HEK293 (cell line): ENCODE measurements around the gene DFFA.

Experiments used
- CTCF ChIA-PET: fragments of 350-600 bp; formaldehyde crosslinking; extraction: SDS; loops from one replicate; lab custom pipeline; 2021; ENCODE audit warnings: antibody characterized with exemption; lab: Yijun Ruan, JAX
- POLR2A ChIA-PET: fragments of 300-600 bp; formaldehyde crosslinking; extraction: SDS; loops from one replicate; lab custom pipeline; 2020; ENCODE audit warnings: antibody characterized with exemption, inconsistent platforms; lab: Yijun Ruan, JAX
- H3K27ac ChIP-seq: fragments of 200-500 bp; sonication (Bioruptor generic); 2 replicates; pipeline ENCODE4 v1.5.1; 2014; ENCODE audit warnings: low read depth, low read length, control low read depth, inconsistent platforms; ENCODE audit errors: extremely low read depth
- H3K36me3 ChIP-seq, 2 experiments: fragments of 200-500 bp in 1 of 2; sonication (Bioruptor generic) in 1 of 2; 1 replicate in 1 of 2; 2 replicates in 1 of 2; pipeline ENCODE4 v1.5.1; 2014 to 2017; ENCODE audit warnings: inconsistent platforms in 2 of 2, low read length in 2 of 2; ENCODE audit not compliant: control insufficient read depth in 2 of 2, insufficient read depth in 1 of 2
- H3K4me1 ChIP-seq: fragments of 200-500 bp; sonication (Bioruptor generic); 2 replicates; pipeline ENCODE4 v1.5.1; 2014; ENCODE audit warnings: mild to moderate bottlenecking, low read length, inconsistent platforms; ENCODE audit not compliant: control insufficient read depth, insufficient read depth
- H3K4me3 ChIP-seq: 2 replicates; pipeline ENCODE4 v1.5.1; 2011; ENCODE audit warnings: low read depth, mild to moderate bottlenecking, control low read depth, low read length, moderate library complexity
- H3K9me3 ChIP-seq: fragments of 200-500 bp; sonication (Bioruptor generic); 2 replicates; pipeline ENCODE4 v1.5.1; 2014; ENCODE audit warnings: low read depth, low read length, inconsistent platforms; ENCODE audit not compliant: control insufficient read depth, insufficient read depth
- EGR2 ChIP-seq: fragments of 450-650 bp; formaldehyde crosslinking; IDR thresholded peaks from 2 replicates; pipeline ENCODE4 v1.5.1; 2016; ENCODE audit warnings: low read depth, missing biosample characterization, missing genetic modification characterization
- FEZF1 ChIP-seq: fragments of 450-650 bp; formaldehyde crosslinking; IDR thresholded peaks from 2 replicates; pipeline ENCODE4 v1.5.1; 2016; ENCODE audit warnings: missing biosample characterization, missing genetic modification characterization
- GLIS1 ChIP-seq: fragments of 450-650 bp; formaldehyde crosslinking; IDR thresholded peaks from 2 replicates; pipeline ENCODE4 v1.5.1; 2016; ENCODE audit warnings: missing biosample characterization, missing genetic modification characterization
- HOXA7 ChIP-seq: sonication (generic); formaldehyde crosslinking; IDR thresholded peaks from 2 replicates; pipeline ENCODE4 v1.8.1; 2022; ENCODE audit warnings: missing genetic modification reagents, borderline replicate concordance
- KLF1 ChIP-seq: fragments of 450-650 bp; formaldehyde crosslinking; IDR thresholded peaks from 2 replicates; pipeline ENCODE4 v1.5.1; 2016; ENCODE audit warnings: missing biosample characterization, missing genetic modification characterization
- KLF10 ChIP-seq: fragments of 450-650 bp; IDR thresholded peaks from 2 replicates; pipeline ENCODE4 v1.5.1; 2018; ENCODE audit warnings: missing biosample characterization, mild to moderate bottlenecking, missing genetic modification characterization
- KLF7 ChIP-seq: fragments of 450-650 bp; formaldehyde crosslinking; IDR thresholded peaks from 2 replicates; pipeline ENCODE4 v1.5.1; 2016; ENCODE audit warnings: missing biosample characterization, missing genetic modification characterization, borderline replicate concordance
- OSR2 ChIP-seq: fragments of 450-650 bp; formaldehyde crosslinking; IDR thresholded peaks from 2 replicates; pipeline ENCODE4 v1.5.1; 2016; ENCODE audit warnings: missing biosample characterization, missing genetic modification characterization
- PRDM1 ChIP-seq: fragments of 450-650 bp; formaldehyde crosslinking; IDR thresholded peaks from 2 replicates; pipeline ENCODE4; 2016; ENCODE audit warnings: missing biosample characterization, missing genetic modification characterization
- SP7 ChIP-seq: fragments of 450-650 bp; formaldehyde crosslinking; IDR thresholded peaks from 2 replicates; pipeline ENCODE4 v1.5.1; 2016; ENCODE audit warnings: missing biosample characterization, missing genetic modification characterization
- ZBTB1 ChIP-seq: fragments of 450-650 bp; formaldehyde crosslinking; IDR thresholded peaks from 2 replicates; pipeline ENCODE4 v1.5.1; 2016; ENCODE audit warnings: missing biosample characterization, missing genetic modification characterization
- ZBTB17 ChIP-seq: fragments of 450-650 bp; formaldehyde crosslinking; IDR thresholded peaks from 2 replicates; pipeline ENCODE4 v1.5.1; 2016; ENCODE audit warnings: missing biosample characterization, missing genetic modification characterization
- ZFHX2 ChIP-seq: fragments of 450-650 bp; formaldehyde crosslinking; conservative IDR thresholded peaks from 2 replicates; pipeline ENCODE4 v1.5.1; 2016; ENCODE audit warnings: missing biosample characterization, missing genetic modification characterization
- ZNF140 ChIP-seq: fragments of 450-650 bp; formaldehyde crosslinking; IDR thresholded peaks from 2 replicates; pipeline ENCODE4 v1.5.1; 2016; ENCODE audit warnings: missing biosample characterization, missing genetic modification characterization
- ZNF341 ChIP-seq: fragments of 450-650 bp; formaldehyde crosslinking; IDR thresholded peaks from 2 replicates; pipeline ENCODE4; 2016; ENCODE audit warnings: low read depth, missing biosample characterization, missing genetic modification characterization
- ZNF473 ChIP-seq: fragments of 450-650 bp; formaldehyde crosslinking; IDR thresholded peaks from 2 replicates; pipeline ENCODE4 v1.5.1; 2017; ENCODE audit warnings: missing biosample characterization, missing genetic modification characterization
- ZNF585B ChIP-seq: fragments of 450-650 bp; formaldehyde crosslinking; IDR thresholded peaks from 2 replicates; pipeline ENCODE4 v1.5.1; 2016; ENCODE audit warnings: missing biosample characterization, missing genetic modification characterization
- ZNF600 ChIP-seq: fragments of 450-650 bp; formaldehyde crosslinking; IDR thresholded peaks from 2 replicates; pipeline ENCODE4 v1.5.1; 2016; ENCODE audit warnings: missing biosample characterization, missing genetic modification characterization
- ZNF621 ChIP-seq: fragments of 450-650 bp; formaldehyde crosslinking; IDR thresholded peaks from 2 replicates; pipeline ENCODE4 v1.5.1; 2017; ENCODE audit warnings: missing biosample characterization, missing genetic modification characterization
- ZNF785 ChIP-seq: fragments of 450-650 bp; formaldehyde crosslinking; IDR thresholded peaks from 2 replicates; pipeline ENCODE4 v1.5.1; 2016; ENCODE audit warnings: missing biosample characterization, missing genetic modification characterization
- TF ChIP-seq, protein P1 (sequence below): fragments of 450-650 bp; formaldehyde crosslinking; IDR thresholded peaks from 2 replicates; pipeline ENCODE4 v1.5.1; 2016; ENCODE audit warnings: missing biosample characterization, missing genetic modification characterization
- TF ChIP-seq, protein P2 (sequence below): IDR thresholded peaks from 2 replicates; pipeline ENCODE4 v1.6.1; 2011; ENCODE audit warnings: mild to moderate bottlenecking, low read depth, low read length, borderline replicate concordance
- TF ChIP-seq, protein P3 (sequence below): fragments of 450-650 bp; formaldehyde crosslinking; IDR thresholded peaks from 2 replicates; pipeline ENCODE4 v1.5.1; 2016; ENCODE audit warnings: missing biosample characterization, missing genetic modification characterization, borderline replicate concordance
- TF ChIP-seq, protein P4 (sequence below): fragments of 450-650 bp; formaldehyde crosslinking; IDR thresholded peaks from 2 replicates; pipeline ENCODE4 v1.5.1; 2016; ENCODE audit warnings: missing biosample characterization, missing genetic modification characterization
- TF ChIP-seq, protein P5 (sequence below): fragments of 450-650 bp; formaldehyde crosslinking; IDR thresholded peaks from 2 replicates; pipeline ENCODE4 v1.5.1; 2016; ENCODE audit warnings: missing biosample characterization, missing genetic modification characterization
- TF ChIP-seq, protein P6 (sequence below): fragments of 450-650 bp; formaldehyde crosslinking; IDR thresholded peaks from 2 replicates; pipeline ENCODE4 v1.5.1; 2016; ENCODE audit warnings: missing biosample characterization, missing genetic modification characterization, low read depth

DFFA gene

DNA sequence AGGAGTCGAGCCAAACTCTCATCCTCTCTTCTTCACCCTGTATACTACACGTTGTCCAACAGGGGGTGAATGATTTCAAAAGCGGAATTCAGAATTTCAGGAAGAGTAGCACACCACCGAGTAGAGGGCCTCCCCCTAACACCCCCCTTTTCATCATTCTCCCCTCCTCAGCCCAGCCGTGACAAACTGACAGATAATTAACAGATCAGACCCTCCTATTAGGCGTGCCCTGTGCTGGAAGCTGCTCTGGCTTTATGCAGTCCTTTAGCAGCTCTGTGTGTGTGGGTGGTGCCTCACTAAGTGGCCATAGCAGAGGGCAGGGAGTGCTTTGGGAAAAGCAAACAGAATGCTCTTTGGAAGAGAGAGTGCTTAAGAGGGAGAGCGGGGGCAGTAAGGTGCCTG is 46.7 kb upstream of the DFFA start:
- no peaks in the 10 kb centered on the region for H3K9me3 ChIP-seq
- POLR2A ChIA-PET = no interaction called here
- H3K36me3 ChIP-seq = no peaks in the 10 kb centered on the region
- CTCF ChIA-PET = interaction anchor here (1.0 to 1.6 kb wide), 3 partner anchors 9 to 391 kb away, joined by 3 to 4 read pairs (median 3); no protein-coding TSS in a partner anchor
- no peak overlapping the region for H3K27ac ChIP-seq
- no peak overlapping the region for H3K4me3 ChIP-seq
- H3K4me1 ChIP-seq = no peaks in the 10 kb centered on the region
- TF ChIP-seq ZNF600 (tag by site-specific recombination) (peak; percentile 98), EGR2 (tag by site-specific recombination) (peak; percentile 41; the same call in 1 of the 2 replicates), FEZF1 (tag by site-specific recombination) (peak; percentile 51), ZBTB17 (peak; percentile 67), ZNF785 (no peak), KLF7 (tag by site-specific recombination) (no peak), ZFHX2 (peak; percentile 71), SP7 (tag by site-specific recombination) (peak; percentile 68), KLF1 (peak; percentile 40; the same call in 1 of the 2 replicates), ZNF341 (tag by site-specific recombination) (0 out of 2 replicates have a peak, but pooled peaks have one; percentile 33), PRDM1 (tag by site-specific recombination) (peak; percentile 20; the same call in 1 of the 2 replicates)
- TF ChIP-seq, protein P1, sequence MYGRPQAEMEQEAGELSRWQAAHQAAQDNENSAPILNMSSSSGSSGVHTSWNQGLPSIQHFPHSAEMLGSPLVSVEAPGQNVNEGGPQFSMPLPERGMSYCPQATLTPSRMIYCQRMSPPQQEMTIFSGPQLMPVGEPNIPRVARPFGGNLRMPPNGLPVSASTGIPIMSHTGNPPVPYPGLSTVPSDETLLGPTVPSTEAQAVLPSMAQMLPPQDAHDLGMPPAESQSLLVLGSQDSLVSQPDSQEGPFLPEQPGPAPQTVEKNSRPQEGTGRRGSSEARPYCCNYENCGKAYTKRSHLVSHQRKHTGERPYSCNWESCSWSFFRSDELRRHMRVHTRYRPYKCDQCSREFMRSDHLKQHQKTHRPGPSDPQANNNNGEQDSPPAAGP (tag by site-specific recombination) = 0 out of 2 replicates have a peak, but pooled peaks have one; percentile 13
- TF ChIP-seq, protein P2, sequence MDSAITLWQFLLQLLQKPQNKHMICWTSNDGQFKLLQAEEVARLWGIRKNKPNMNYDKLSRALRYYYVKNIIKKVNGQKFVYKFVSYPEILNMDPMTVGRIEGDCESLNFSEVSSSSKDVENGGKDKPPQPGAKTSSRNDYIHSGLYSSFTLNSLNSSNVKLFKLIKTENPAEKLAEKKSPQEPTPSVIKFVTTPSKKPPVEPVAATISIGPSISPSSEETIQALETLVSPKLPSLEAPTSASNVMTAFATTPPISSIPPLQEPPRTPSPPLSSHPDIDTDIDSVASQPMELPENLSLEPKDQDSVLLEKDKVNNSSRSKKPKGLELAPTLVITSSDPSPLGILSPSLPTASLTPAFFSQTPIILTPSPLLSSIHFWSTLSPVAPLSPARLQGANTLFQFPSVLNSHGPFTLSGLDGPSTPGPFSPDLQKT = no peak

DNA sequence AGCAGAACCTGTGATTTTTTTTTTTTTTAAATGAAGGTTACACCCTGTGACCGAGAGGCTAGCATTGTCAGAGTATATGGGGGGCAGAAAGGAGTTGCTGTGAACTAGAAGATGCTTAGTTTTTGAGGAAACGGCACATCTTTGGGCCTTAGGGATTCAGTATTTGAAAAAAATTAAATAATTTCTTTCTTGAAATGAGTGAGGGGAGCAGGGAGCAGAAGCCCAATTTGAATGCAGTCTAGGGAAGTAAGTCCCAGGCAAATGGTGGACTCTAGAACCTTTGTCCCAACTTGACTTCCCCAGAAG is 45.3 kb upstream of the DFFA start:
- Histone ChIP-seq H3K27ac (no peak overlapping the region), H3K4me3 (no peak overlapping the region), H3K36me3 (no peaks in the 10 kb centered on the region), H3K9me3 (no peaks in the 10 kb centered on the region), H3K4me1 (no peaks in the 10 kb centered on the region)
- POLR2A ChIA-PET = no interaction called here
- CTCF ChIA-PET = interaction anchor here (0.7 to 1.1 kb wide), 3 partner anchors 11 to 340 kb away, joined by 3 to 6 read pairs (median 3); no protein-coding TSS in a partner anchor
- no peak for TF ChIP-seq ZNF473 (tag by site-specific recombination)
- no peak for TF ChIP-seq ZBTB1
- no peak for TF ChIP-seq ZNF140 (tag by site-specific recombination)
- TF ChIP-seq GLIS1 = no peak
- TF ChIP-seq OSR2 (tag by site-specific recombination) = no peak
- TF ChIP-seq ZNF621 = no peak
- TF ChIP-seq ZNF585B (tag by site-specific recombination) = no peak
- TF ChIP-seq HOXA7 = no peak
- TF ChIP-seq, protein P3, sequence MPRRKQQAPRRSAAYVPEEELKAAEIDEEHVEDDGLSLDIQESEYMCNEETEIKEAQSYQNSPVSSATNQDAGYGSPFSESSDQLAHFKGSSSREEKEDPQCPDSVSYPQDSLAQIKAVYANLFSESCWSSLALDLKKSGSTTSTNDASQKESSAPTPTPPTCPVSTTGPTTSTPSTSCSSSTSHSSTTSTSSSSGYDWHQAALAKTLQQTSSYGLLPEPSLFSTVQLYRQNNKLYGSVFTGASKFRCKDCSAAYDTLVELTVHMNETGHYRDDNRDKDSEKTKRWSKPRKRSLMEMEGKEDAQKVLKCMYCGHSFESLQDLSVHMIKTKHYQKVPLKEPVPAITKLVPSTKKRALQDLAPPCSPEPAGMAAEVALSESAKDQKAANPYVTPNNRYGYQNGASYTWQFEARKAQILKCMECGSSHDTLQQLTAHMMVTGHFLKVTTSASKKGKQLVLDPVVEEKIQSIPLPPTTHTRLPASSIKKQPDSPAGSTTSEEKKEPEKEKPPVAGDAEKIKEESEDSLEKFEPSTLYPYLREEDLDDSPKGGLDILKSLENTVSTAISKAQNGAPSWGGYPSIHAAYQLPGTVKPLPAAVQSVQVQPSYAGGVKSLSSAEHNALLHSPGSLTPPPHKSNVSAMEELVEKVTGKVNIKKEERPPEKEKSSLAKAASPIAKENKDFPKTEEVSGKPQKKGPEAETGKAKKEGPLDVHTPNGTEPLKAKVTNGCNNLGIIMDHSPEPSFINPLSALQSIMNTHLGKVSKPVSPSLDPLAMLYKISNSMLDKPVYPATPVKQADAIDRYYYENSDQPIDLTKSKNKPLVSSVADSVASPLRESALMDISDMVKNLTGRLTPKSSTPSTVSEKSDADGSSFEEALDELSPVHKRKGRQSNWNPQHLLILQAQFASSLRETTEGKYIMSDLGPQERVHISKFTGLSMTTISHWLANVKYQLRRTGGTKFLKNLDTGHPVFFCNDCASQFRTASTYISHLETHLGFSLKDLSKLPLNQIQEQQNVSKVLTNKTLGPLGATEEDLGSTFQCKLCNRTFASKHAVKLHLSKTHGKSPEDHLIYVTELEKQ = no peak
- TF ChIP-seq, protein P4, sequence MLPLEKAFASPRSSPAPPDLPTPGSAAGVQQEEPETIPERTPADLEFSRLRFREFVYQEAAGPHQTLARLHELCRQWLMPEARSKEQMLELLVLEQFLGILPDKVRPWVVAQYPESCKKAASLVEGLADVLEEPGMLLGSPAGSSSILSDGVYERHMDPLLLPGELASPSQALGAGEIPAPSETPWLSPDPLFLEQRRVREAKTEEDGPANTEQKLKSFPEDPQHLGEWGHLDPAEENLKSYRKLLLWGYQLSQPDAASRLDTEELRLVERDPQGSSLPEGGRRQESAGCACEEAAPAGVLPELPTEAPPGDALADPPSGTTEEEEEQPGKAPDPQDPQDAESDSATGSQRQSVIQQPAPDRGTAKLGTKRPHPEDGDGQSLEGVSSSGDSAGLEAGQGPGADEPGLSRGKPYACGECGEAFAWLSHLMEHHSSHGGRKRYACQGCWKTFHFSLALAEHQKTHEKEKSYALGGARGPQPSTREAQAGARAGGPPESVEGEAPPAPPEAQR = no peak
- TF ChIP-seq, protein P5, sequence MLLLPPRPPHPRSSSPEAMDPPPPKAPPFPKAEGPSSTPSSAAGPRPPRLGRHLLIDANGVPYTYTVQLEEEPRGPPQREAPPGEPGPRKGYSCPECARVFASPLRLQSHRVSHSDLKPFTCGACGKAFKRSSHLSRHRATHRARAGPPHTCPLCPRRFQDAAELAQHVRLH (tag by site-specific recombination) = no peak
- TF ChIP-seq, protein P6, sequence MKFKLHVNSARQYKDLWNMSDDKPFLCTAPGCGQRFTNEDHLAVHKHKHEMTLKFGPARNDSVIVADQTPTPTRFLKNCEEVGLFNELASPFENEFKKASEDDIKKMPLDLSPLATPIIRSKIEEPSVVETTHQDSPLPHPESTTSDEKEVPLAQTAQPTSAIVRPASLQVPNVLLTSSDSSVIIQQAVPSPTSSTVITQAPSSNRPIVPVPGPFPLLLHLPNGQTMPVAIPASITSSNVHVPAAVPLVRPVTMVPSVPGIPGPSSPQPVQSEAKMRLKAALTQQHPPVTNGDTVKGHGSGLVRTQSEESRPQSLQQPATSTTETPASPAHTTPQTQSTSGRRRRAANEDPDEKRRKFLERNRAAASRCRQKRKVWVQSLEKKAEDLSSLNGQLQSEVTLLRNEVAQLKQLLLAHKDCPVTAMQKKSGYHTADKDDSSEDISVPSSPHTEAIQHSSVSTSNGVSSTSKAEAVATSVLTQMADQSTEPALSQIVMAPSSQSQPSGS = no peak
- no peak for TF ChIP-seq KLF10 (tag by site-specific recombination)
- no peak for TF ChIP-seq SP7 (tag by site-specific recombination)
